ENCODE results near the gene LYSMD1. TPM values are rescaled to one million over a fixed set of nuclear protein-coding genes. Genes with fewer than 3 reads are reported as not detected.

LYSMD1 gene
- total RNA-seq, 6 experiments from 2014 or later: 5.0 to 6.6 (median 6.0) TPM

DNA sequence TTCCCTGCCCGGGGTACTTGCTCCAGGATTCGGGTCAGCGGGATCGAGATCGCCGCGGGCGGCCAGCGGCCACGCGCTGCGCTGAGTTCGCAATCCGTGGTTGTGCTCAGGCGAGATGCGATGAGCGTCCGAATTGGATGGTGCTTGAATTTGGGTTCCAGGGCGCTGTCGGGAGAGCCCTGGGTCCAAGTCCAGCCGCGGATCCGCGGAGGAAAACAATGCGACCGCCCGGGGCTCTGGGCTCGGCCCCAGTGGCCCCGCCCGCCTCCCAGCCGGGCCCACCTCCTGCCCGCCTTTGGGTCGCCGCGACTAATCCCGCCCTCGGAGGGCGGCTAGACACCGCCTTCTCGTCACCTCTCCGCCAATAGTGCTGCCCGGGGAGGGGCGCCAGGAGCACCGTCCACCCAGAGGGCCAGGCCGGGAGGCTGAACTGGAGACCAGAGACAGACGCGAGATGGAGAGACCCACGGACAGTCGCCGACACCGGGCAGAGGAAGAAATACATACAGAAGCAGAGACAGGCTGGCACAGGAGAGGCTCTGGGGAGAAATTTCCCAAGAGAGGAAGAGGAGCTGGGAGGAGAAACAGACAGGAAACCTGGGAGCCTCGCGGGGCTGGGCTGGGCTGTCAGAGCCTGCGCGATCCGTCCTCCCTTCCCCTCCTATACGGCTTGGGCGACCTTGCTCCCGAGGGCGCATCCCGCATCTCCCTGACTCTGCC is 19.1 kb downstream of the LYSMD1 start, which contains the start of gene SEMA6C:
Gene SEMA6C, minus strand, starts transcription at position 220 of the 720 bp plus-strand sequence. CDS start 4,010 bp downstream, outside the sequence.
- peak within 1 kb of the TSS; percentile 87 for H3K4me3 Mint-ChIP-seq
- H3K27me3 Mint-ChIP-seq (ENCODE audit: insufficient read depth): peaks cover 12% of the 10 kb centered on the region
- peak; percentile 83 for DNase-seq
- no peaks in the 10 kb centered on the region for H3K9me3 Mint-ChIP-seq
- H3K27ac Mint-ChIP-seq: peak within 1 kb of the TSS; percentile 78
- peaks cover 20% of the 10 kb centered on the region for H3K4me1 Mint-ChIP-seq (ENCODE audit: low read depth)
- H3K36me3 Mint-ChIP-seq (ENCODE audit: low read depth): no peaks in the 10 kb centered on the region
- TF ChIP-seq CTCF (IDR thresholded peaks at IDR 0.05): no peak

- DNase-seq: no peak
- Mint-ChIP-seq H3K4me3 (peak overlapping the region; percentile 87), H3K9me3 (no peaks in the 10 kb centered on the region), H3K4me1 (ENCODE audit: low read depth) (peaks cover 20% of the 10 kb centered on the region), H3K36me3 (ENCODE audit: low read depth) (no peaks in the 10 kb centered on the region), H3K27me3 (ENCODE audit: insufficient read depth) (peaks cover 12% of the 10 kb centered on the region), H3K27ac (no peak overlapping the region)
- TF ChIP-seq CTCF (IDR thresholded peaks at IDR 0.05): no peak
These were observed 19.7 kb downstream of the LYSMD1 start for GRCh38 chr1:151146072-151146411.

DNA sequence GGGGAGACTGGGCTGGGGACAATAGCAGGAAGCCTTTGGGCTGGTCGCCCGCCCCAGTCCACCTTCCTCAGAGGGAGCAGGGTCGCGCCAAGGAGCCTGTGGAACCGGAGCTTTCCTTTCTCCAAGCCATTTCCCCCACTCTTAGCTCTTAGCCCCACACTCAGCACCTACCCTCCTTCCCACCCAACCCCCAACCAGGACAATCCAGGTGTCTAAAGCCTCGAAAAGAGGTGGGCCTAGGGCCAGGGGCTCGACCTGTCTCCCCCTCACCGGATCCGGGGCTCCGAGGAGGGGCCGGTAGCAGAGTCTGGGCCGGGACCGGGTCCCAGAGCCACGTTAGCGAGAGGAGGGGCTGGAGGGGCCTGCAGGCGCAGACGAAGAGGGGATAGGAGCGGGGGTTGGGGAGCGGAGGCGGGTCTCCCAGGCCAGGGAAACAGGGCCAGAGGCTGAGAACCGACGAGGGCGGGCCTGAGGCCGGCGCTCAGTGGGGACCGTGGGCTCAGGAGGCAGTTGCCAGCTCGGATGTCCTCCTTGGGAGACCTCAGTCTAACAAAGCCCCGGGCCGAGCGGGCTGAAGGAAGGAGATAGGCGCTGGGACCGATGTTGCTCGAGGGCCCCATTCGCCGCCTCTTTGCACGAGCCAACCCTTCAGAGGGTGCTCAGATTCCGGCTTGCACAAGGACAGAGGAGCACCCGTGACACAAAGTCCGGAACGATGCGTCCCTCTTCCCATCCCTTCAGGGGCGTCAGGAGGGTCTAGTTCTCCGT is 20.2 kb downstream of the LYSMD1 start:
- Mint-ChIP-seq H3K4me3 (peak overlapping the region; percentile 87), H3K27ac (no peak overlapping the region)

GRCh38 chr1:151144474-151145303 is 21.0 kb downstream of the LYSMD1 start:
- Mint-ChIP-seq H3K4me3 (no peak overlapping the region), H3K4me1 (ENCODE audit: low read depth) (peaks cover 20% of the 10 kb centered on the region), H3K36me3 (ENCODE audit: low read depth) (no peaks in the 10 kb centered on the region), H3K9me3 (no peaks in the 10 kb centered on the region), H3K27ac (no peak overlapping the region), H3K27me3 (ENCODE audit: insufficient read depth) (peaks cover 15% of the 10 kb centered on the region)
- TF ChIP-seq CTCF (IDR thresholded peaks at IDR 0.05): no peak
- DNase-seq: no peak

More for the DNA sequence above, 20.2 kb downstream of the LYSMD1 start:
- no peak for DNase-seq
- no peak for TF ChIP-seq CTCF (IDR thresholded peaks at IDR 0.05)
- Mint-ChIP-seq H3K9me3 (no peaks in the 10 kb centered on the region), H3K27me3 (ENCODE audit: insufficient read depth) (peaks cover 12% of the 10 kb centered on the region), H3K4me1 (ENCODE audit: low read depth) (peaks cover 20% of the 10 kb centered on the region), H3K36me3 (ENCODE audit: low read depth) (no peaks in the 10 kb centered on the region)

- Mint-ChIP-seq H3K36me3 (ENCODE audit: low read depth) (no peaks in the 10 kb centered on the region), H3K27me3 (ENCODE audit: insufficient read depth) (peaks cover 17% of the 10 kb centered on the region), H3K9me3 (no peaks in the 10 kb centered on the region), H3K4me1 (ENCODE audit: low read depth) (peaks cover 20% of the 10 kb centered on the region), H3K4me3 (no peak overlapping the region), H3K27ac (no peak overlapping the region)
- no peak for TF ChIP-seq CTCF (IDR thresholded peaks at IDR 0.05)
- no peak for DNase-seq
These were observed 21.7 kb downstream of the LYSMD1 start for GRCh38 chr1:151143986-151144385.

Data from HFFc6 (cell line).